ENCODE results near the gene PACS2.
"Not testable (repeated sequence)": the region's sequence is repeated elsewhere in the genome, so short reads cannot be mapped to it uniquely, and the experiment has no call there.

PACS2 gene

DNA sequence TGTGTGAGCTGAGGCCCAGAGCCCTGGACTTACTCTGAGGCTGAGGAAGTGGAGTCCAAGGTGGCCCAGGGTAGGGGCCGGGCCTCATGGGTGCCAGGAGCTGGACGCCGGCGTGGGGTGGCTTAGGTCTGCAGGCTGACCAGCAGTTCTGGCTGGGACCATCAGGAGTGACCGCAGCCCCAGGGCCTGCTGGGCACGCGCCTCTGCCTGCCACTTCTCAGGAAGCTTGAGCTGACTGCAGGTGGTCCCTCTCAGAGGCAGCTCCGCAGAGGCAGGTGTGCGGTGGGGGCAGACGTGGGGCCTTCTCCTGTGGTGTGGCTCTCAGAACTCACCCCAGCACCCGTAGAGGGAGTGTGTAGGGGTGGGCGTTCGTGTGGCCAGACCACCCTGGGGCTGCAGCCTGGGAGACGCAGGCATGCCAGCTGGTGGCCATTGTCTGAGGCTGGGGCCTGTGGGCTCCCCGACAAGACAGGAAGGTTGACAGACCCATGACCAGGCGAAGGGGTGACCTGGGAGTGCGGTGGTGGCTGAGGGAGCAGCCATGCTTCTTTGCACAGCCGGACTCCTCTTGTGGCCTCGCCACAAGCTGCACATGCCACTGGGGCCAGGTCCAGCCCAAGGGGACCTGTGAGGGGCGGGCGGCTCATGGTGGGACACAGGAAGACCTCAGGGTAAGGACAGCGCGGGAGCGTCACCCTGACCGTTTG, 43.7 kb downstream of the PACS2 start:
- TF ChIP-seq CTCF (conservative IDR thresholded peaks at IDR 0.05; ENCODE audit: low read depth, low read length), result no peak
- no peak for DNase-seq (ENCODE audit: low read depth)
- H3K4me3 ChIP-seq (ENCODE audit: low read length), result no peak overlapping the region

- H3K4me3 ChIP-seq (ENCODE audit: low read length), result no peak overlapping the region
- no peak for TF ChIP-seq CTCF (conservative IDR thresholded peaks at IDR 0.05; ENCODE audit: low read depth, low read length)
- DNase-seq (ENCODE audit: low read depth), result no peak
These were observed 44.4 kb downstream of the PACS2 start for GRCh38 chr14:105358943-105359342.

DNA sequence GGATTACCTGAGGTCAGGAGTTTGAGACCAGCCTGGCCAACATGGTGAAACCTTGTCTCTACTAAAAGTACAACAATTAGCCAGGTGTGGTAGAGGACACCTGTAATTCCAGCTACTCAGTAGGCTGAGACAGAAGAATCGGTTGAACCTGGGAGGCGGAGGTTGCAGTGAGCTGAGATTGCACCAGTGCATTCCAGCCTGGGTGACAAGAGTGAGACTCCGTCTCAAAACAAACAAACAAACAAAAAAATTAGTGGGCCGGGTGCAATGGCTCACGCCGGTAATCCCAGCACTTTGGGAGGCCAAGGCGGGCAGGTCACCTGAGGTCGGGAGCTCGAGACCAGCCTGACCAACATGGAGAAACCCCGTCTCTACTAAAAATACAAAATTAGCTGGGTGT, 46.9 kb downstream of the PACS2 start:
- DNase-seq (ENCODE audit: low read depth), result not testable (repeated sequence)

DNA sequence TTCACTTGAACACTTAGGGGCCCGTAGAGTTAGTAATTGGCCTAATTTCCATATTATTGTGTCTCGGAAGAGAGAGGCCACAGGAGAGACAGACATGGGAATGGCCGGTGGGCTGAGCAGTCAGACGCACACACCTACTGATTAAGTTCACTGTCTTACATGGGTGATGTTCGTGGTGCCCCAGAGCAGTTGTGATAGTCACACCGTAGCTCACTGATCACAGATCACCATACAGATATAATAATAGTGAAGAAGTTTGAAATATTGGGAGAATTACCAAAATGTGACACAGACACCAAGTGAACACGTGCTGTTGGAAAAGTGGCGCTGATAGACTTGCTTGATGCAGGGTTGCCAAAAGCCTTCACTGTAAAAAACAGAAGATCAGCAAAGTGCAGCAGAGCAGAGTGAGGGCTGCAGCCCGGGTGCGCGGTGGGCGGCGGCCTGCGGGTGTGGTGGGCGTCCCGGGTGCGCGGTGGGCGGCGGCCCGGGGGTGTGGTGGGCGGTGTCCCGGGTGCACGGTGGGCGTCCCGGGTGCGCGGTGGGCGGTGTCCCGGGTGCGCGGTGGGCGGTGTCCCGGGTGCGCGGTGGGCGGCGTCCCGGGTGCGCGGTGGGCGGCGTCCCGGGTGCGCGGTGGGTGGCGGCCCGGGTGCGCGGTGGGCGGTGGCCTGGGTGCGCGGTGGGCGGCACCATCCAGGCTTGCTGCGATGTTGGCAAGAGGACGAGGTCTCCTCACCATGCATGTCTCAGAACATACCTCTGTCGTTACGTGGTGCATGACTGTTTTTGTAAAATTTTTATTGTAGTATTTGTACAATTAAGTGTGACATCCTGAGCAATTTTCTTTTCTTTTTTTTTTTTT, 49.5 kb downstream of the PACS2 start:
- no peak for DNase-seq (ENCODE audit: low read depth)
- TF ChIP-seq CTCF (conservative IDR thresholded peaks at IDR 0.05; ENCODE audit: low read depth, low read length), result no peak

More for the DNA sequence above, 46.9 kb downstream of the PACS2 start:
- not testable (repeated sequence) for H3K4me3 ChIP-seq (ENCODE audit: low read length)

GRCh38 chr14:105365101-105365500, 50.6 kb downstream of the PACS2 start:
- TF ChIP-seq CTCF (conservative IDR thresholded peaks at IDR 0.05; ENCODE audit: low read depth, low read length), result no peak
- no peak overlapping the region for H3K4me3 ChIP-seq (ENCODE audit: low read length)
- no peak for DNase-seq (ENCODE audit: low read depth)

More for the DNA sequence above, 49.5 kb downstream of the PACS2 start:
- H3K4me3 ChIP-seq (ENCODE audit: low read length), result peak overlapping the region; percentile 30

DNA sequence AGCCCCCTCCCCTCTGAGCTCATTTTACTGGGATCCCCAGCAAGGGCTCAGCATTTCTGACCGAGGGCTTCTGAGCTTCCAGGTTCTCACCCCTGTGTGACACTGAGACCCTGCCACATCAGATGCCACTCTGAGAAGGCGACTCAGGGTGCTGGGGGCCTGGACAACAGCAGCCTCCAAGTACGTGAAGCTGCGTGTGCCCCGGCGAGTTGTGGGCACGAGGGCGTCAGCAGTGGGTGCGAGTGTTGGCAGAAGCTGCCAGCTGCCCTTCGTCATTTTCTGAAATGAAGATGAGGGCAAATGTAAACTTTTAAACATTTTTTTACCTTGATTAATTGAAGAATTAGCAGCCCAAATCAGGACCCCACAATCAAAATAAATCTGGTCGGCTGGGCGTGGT, 51.1 kb downstream of the PACS2 start:
- no peak for DNase-seq (ENCODE audit: low read depth)
- H3K4me3 ChIP-seq (ENCODE audit: low read length), result no peak overlapping the region
- TF ChIP-seq CTCF (conservative IDR thresholded peaks at IDR 0.05; ENCODE audit: low read depth, low read length), result no peak

GRCh38 chr14:105366386-105367074, 52.0 kb downstream of the PACS2 start:
- DNase-seq (ENCODE audit: low read depth), result no peak
- no peak overlapping the region for H3K4me3 ChIP-seq (ENCODE audit: low read length)
- TF ChIP-seq CTCF (conservative IDR thresholded peaks at IDR 0.05; ENCODE audit: low read depth, low read length), result no peak

Data from retinal pigment epithelial cell (primary cell).